ENCODE data around the gene CST8. TPM values are rescaled to one million over a fixed set of nuclear protein-coding genes. Genes with fewer than 3 reads are reported as not detected.

Gene CST8
- total RNA-seq (2012; rRNA removed), result not detected in 2 replicates
- not detected in 2 replicates for polyA plus RNA-seq (2012; rRNA removed)
- polyA plus RNA-seq (2012; cell fraction: cytosol; rRNA removed), result not detected in 2 replicates
- polyA plus RNA-seq (2012; cell fraction: nucleus; rRNA removed; ENCODE audit: low replicate concordance), result not detected in 2 replicates
- not detected for Bru-seq, nascent RNA
- not detected for BruChase-seq, experiment 1, labeled RNA remaining after a 6-hour chase
- not detected for BruChase-seq, experiment 2, labeled RNA remaining after a 2-hour chase
- long read RNA-seq, result 0 reads

GRCh38 chr20:23490817-23491216 is at the start of gene CST8:
Gene CST8, plus strand, starts transcription at chr20:23491117. Its CDS starts 551 bp downstream, at chr20:23491668.
- dilution Hi-C loops (cut with HindIII; ENCODE audit: low sequenced_read_pairs, unreplicated experiment), result no loop called here
- no peak for DNase-seq
- POLR2A ChIA-PET (ENCODE audit: unreplicated experiment), result no interaction called here
- H2BK20ac ChIP-seq (ENCODE audit: low read depth, low read length), result no peak within 1 kb of the TSS
- in situ Hi-C loops (cut with MboI; ENCODE audit: low sequenced_read_pairs), result no loop called here
- CTCF ChIA-PET, result no interaction called here
- H2AK5ac ChIP-seq (ENCODE audit: low read depth, low read length), result no peak within 1 kb of the TSS
- 84% methylated on average over 2 of the region's 5 CpGs; no CpG with 5 or more reads in 1 of the 2 experiments for WGBS, 2 experiments (ENCODE audit: extremely low coverage in 2 of 2, insufficient read length in 1 of 2)
- no peak for ATAC-seq (ENCODE audit: low read depth)
- no TSS peak for BruUV-seq (replicated peaks)
- no peak within 1 kb of the TSS for H3K4me3 ChIP-seq (ENCODE audit: insufficient read depth, low read depth, low read length)
- no peak within 1 kb of the TSS for H2AFZ ChIP-seq (replicated peaks; ENCODE audit: low read length, poor library complexity)
- H2BK120ac ChIP-seq (ENCODE audit: low read depth, low read length), result no peak within 1 kb of the TSS
- no peak within 1 kb of the TSS for H3K4me2 ChIP-seq (ENCODE audit: low read depth, low read length)
- intact Hi-C loops (cut with micrococcal nuclease), result no loop called here
- no peaks in the 10 kb centered on the region for H3K9me3 ChIP-seq (ENCODE audit: control insufficient read depth, insufficient read depth, low read length)
- H2AK9ac ChIP-seq (replicated peaks; ENCODE audit: low read depth, low read length, poor library complexity), result no peak within 1 kb of the TSS
- no peak within 1 kb of the TSS for H3K9ac ChIP-seq (ENCODE audit: low read depth, low read length)
- H3K27me3 ChIP-seq (ENCODE audit: control insufficient read depth, insufficient read depth, low read length), result no peaks in the 10 kb centered on the region
- H3K23ac ChIP-seq (ENCODE audit: low read depth, low read length), result no peak within 1 kb of the TSS
- H4K20me1 ChIP-seq (ENCODE audit: insufficient read depth, low read length), result no peaks in the 10 kb centered on the region
- H3K4ac ChIP-seq (ENCODE audit: low read depth, low read length), result no peak within 1 kb of the TSS
- no peak within 1 kb of the TSS for H3K27ac ChIP-seq (ENCODE audit: insufficient read depth, low read length)
- no peaks in the 10 kb centered on the region for H3K36me3 ChIP-seq (ENCODE audit: control insufficient read depth, insufficient read depth, low read length)
- no peaks in the 10 kb centered on the region for H3K9me1 ChIP-seq (ENCODE audit: insufficient read depth, low read length)
- H2BK5ac ChIP-seq (ENCODE audit: low read depth, low read length, poor library complexity, severe bottlenecking), result no peak within 1 kb of the TSS
- H4K91ac ChIP-seq (ENCODE audit: insufficient read depth, low read depth, low read length), result no peak within 1 kb of the TSS
- no peak within 1 kb of the TSS for H2BK15ac ChIP-seq (ENCODE audit: low read depth, low read length)
- no peaks in the 10 kb centered on the region for H3K4me1 ChIP-seq (ENCODE audit: control insufficient read depth, insufficient read depth, low read length)
- no peak within 1 kb of the TSS for H4K5ac ChIP-seq (ENCODE audit: low read depth, low read length)
- H3K14ac ChIP-seq (replicated peaks; ENCODE audit: low read depth, low read length), result no peak within 1 kb of the TSS
- no peaks in the 10 kb centered on the region for H3K79me1 ChIP-seq (ENCODE audit: low read depth in 1 of 2, low read length in 2 of 2)
- TF ChIP-seq USF2 (IDR thresholded peaks at IDR 0.05; ENCODE audit: low read depth, low read length) (no peak), RAD21 (IDR thresholded peaks at IDR 0.05; ENCODE audit: low read length) (no peak), CEBPB (IDR thresholded peaks at IDR 0.05; ENCODE audit: low read depth, low read length) (no peak), POLR2A (IDR thresholded peaks at IDR 0.05; ENCODE audit: low read depth, low read length) (no peak), MAZ (IDR thresholded peaks at IDR 0.05; ENCODE audit: borderline replicate concordance, low read depth, low read length) (no peak), MXI1 (IDR thresholded peaks at IDR 0.05; ENCODE audit: borderline replicate concordance, low read depth, low read length) (no peak), CTCF (conservative IDR thresholded peaks at IDR 0.05; ENCODE audit: low read depth, low read length) (no peak), CHD1 (IDR thresholded peaks at IDR 0.05; ENCODE audit: low read depth, low read length) (no peak), SMC3 (IDR thresholded peaks at IDR 0.05; ENCODE audit: low read depth, low read length) (no peak), NFE2L2 (IDR thresholded peaks at IDR 0.05; ENCODE audit: low read depth, low read length) (no peak), RCOR1 (IDR thresholded peaks at IDR 0.05; ENCODE audit: insufficient replicate concordance, low read length) (no peak), FOS (IDR thresholded peaks at IDR 0.05; ENCODE audit: low read depth, low read length) (no peak), ELK1 (IDR thresholded peaks at IDR 0.05; ENCODE audit: borderline replicate concordance, low read depth, low read length) (no peak), MAFK (IDR thresholded peaks at IDR 0.05; ENCODE audit: low read depth, low read length) (no peak), RFX5 (IDR thresholded peaks at IDR 0.05; ENCODE audit: low read depth, low read length) (no peak)
- H3K56ac ChIP-seq (ENCODE audit: extremely low read depth, insufficient read depth, low read length), result no peak within 1 kb of the TSS
- H4K8ac ChIP-seq (ENCODE audit: low read depth in 2 of 2, low read length in 2 of 2), result no peak within 1 kb of the TSS
- no peak within 1 kb of the TSS for H3K18ac ChIP-seq (ENCODE audit: low read depth, low read length)
